ENCODE results near the gene PLAAT3.

The PLAAT3 gene

DNA sequence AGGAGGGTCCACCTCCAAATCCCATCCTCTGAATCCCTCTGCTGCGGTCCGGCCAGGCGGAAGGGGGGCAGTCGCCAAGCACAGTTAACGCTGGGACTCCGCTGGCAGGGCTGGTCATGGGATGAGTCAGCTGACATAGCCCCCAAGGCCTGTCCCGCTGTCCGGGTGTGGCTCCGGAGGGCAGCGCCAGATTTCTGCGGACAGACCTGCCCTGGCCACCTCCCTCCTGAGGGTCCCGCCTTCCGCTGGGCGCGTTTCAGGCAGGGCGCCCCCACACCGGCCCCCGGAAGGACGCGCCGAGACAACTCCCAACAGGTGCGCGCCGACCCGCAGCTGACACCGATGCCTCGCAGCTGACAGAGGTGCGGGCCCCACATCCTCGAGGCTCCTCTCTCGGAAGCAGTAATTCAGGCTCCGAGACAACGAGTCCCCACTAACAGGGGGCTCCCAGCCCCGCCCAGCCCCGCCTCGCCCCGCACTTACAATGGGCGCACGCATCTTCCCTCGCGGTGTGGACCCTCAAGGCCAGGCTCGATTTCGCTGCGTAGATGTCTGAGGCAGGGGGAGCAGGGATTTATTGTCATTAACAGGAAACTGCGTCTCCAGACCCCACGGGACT, 607 bp downstream of the PLAAT3 start (continued):
- TF ChIP-seq GLIS2 (tag by site-specific recombination; IDR thresholded peaks at IDR 0.05) (peak; percentile 45; the same call in 1 of the 2 replicates), ZNF366 (tag by site-specific recombination; conservative IDR thresholded peaks at IDR 0.05) (no peak), ZEB2 (tag by site-specific recombination; IDR thresholded peaks at IDR 0.05) (no peak), SCRT1 (tag by site-specific recombination; IDR thresholded peaks at IDR 0.05; ENCODE audit: borderline replicate concordance) (peak; percentile 71), SP3 (tag by site-specific recombination; IDR thresholded peaks at IDR 0.05) (peak; percentile 62), ZBTB17 (tag by site-specific recombination; IDR thresholded peaks at IDR 0.05) (peak; percentile 63; the same call in 1 of the 2 replicates), ZFP69B (tag by site-specific recombination; IDR thresholded peaks at IDR 0.05) (peak; percentile 97)
- TF ChIP-seq, protein P1, sequence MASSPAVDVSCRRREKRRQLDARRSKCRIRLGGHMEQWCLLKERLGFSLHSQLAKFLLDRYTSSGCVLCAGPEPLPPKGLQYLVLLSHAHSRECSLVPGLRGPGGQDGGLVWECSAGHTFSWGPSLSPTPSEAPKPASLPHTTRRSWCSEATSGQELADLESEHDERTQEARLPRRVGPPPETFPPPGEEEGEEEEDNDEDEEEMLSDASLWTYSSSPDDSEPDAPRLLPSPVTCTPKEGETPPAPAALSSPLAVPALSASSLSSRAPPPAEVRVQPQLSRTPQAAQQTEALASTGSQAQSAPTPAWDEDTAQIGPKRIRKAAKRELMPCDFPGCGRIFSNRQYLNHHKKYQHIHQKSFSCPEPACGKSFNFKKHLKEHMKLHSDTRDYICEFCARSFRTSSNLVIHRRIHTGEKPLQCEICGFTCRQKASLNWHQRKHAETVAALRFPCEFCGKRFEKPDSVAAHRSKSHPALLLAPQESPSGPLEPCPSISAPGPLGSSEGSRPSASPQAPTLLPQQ (tag by site-specific recombination; IDR thresholded peaks at IDR 0.05), result peak; percentile 97
- TF ChIP-seq, protein P2, sequence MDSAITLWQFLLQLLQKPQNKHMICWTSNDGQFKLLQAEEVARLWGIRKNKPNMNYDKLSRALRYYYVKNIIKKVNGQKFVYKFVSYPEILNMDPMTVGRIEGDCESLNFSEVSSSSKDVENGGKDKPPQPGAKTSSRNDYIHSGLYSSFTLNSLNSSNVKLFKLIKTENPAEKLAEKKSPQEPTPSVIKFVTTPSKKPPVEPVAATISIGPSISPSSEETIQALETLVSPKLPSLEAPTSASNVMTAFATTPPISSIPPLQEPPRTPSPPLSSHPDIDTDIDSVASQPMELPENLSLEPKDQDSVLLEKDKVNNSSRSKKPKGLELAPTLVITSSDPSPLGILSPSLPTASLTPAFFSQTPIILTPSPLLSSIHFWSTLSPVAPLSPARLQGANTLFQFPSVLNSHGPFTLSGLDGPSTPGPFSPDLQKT (IDR thresholded peaks at IDR 0.05; ENCODE audit: borderline replicate concordance, low read depth, low read length), result no peak
- TF ChIP-seq, protein P3, sequence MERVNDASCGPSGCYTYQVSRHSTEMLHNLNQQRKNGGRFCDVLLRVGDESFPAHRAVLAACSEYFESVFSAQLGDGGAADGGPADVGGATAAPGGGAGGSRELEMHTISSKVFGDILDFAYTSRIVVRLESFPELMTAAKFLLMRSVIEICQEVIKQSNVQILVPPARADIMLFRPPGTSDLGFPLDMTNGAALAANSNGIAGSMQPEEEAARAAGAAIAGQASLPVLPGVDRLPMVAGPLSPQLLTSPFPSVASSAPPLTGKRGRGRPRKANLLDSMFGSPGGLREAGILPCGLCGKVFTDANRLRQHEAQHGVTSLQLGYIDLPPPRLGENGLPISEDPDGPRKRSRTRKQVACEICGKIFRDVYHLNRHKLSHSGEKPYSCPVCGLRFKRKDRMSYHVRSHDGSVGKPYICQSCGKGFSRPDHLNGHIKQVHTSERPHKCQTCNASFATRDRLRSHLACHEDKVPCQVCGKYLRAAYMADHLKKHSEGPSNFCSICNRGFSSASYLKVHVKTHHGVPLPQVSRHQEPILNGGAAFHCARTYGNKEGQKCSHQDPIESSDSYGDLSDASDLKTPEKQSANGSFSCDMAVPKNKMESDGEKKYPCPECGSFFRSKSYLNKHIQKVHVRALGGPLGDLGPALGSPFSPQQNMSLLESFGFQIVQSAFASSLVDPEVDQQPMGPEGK (tag by site-specific recombination; IDR thresholded peaks at IDR 0.05), result peak; percentile 84

DNA sequence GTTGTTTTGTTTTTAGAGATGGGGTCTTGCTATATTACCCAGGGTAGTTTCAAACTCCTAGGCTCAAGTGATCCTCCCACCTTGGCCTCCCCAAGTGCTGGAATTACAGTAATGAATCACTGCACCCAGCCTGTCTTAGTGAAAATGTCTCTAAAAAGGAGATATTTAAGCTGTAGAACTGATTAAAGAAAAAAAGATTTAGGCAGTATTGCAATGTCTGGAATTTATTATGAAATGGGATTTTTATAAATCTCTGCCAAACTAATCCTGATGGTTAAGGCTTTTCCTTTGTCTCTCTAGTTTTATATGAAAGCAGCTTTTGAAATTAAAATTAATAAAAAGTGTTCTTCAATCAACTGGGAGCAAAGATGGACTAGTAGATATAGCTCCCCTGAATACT, 2.1 kb downstream of the PLAAT3 start:
- no peak overlapping the region for H3K27ac ChIP-seq (ENCODE audit: extremely low read depth, low read depth, low read length)
- no peaks in the 10 kb centered on the region for H3K9me3 ChIP-seq (ENCODE audit: control insufficient read depth, insufficient read depth, low read depth, low read length)
- no peaks in the 10 kb centered on the region for H3K36me3 ChIP-seq (ENCODE audit: control insufficient read depth in 2 of 2, insufficient read depth in 1 of 2, low read length in 2 of 2)
- no peak overlapping the region for H3K4me3 ChIP-seq (ENCODE audit: low read depth, low read length)
- ChIA-PET POLR2A (no interaction called here), CTCF (interaction anchor here (0.7 kb wide), 1 partner anchor 57 kb away, joined by 3 read pairs; no protein-coding TSS in a partner anchor)
- H3K4me1 ChIP-seq (ENCODE audit: control insufficient read depth, insufficient read depth, low read length), result no peaks in the 10 kb centered on the region
- TF ChIP-seq SP2 (tag by site-specific recombination; IDR thresholded peaks at IDR 0.05), result no peak
- TF ChIP-seq ZNF24 (tag by site-specific recombination; IDR thresholded peaks at IDR 0.05), result no peak
- TF ChIP-seq ZSCAN23 (tag by site-specific recombination; IDR thresholded peaks at IDR 0.05), result no peak
- no peak for TF ChIP-seq ZNF157 (tag by site-specific recombination; IDR thresholded peaks at IDR 0.05)
- TF ChIP-seq ZNF121 (tag by site-specific recombination; IDR thresholded peaks at IDR 0.05), result no peak
- TF ChIP-seq ZNF423 (tag by site-specific recombination; IDR thresholded peaks at IDR 0.05), result no peak
- TF ChIP-seq ZNF501 (tag by site-specific recombination; IDR thresholded peaks at IDR 0.05), result no peak
- TF ChIP-seq YY2 (tag by site-specific recombination; IDR thresholded peaks at IDR 0.05), result no peak
- TF ChIP-seq ZBTB8A (tag by site-specific recombination; IDR thresholded peaks at IDR 0.05), result no peak
- TF ChIP-seq, protein P4, sequence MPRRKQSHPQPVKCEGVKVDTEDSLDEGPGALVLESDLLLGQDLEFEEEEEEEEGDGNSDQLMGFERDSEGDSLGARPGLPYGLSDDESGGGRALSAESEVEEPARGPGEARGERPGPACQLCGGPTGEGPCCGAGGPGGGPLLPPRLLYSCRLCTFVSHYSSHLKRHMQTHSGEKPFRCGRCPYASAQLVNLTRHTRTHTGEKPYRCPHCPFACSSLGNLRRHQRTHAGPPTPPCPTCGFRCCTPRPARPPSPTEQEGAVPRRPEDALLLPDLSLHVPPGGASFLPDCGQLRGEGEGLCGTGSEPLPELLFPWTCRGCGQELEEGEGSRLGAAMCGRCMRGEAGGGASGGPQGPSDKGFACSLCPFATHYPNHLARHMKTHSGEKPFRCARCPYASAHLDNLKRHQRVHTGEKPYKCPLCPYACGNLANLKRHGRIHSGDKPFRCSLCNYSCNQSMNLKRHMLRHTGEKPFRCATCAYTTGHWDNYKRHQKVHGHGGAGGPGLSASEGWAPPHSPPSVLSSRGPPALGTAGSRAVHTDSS (tag by site-specific recombination; IDR thresholded peaks at IDR 0.05), result no peak
- TF ChIP-seq, protein P5, sequence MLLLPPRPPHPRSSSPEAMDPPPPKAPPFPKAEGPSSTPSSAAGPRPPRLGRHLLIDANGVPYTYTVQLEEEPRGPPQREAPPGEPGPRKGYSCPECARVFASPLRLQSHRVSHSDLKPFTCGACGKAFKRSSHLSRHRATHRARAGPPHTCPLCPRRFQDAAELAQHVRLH (tag by site-specific recombination; IDR thresholded peaks at IDR 0.05), result no peak
- TF ChIP-seq, protein P6, sequence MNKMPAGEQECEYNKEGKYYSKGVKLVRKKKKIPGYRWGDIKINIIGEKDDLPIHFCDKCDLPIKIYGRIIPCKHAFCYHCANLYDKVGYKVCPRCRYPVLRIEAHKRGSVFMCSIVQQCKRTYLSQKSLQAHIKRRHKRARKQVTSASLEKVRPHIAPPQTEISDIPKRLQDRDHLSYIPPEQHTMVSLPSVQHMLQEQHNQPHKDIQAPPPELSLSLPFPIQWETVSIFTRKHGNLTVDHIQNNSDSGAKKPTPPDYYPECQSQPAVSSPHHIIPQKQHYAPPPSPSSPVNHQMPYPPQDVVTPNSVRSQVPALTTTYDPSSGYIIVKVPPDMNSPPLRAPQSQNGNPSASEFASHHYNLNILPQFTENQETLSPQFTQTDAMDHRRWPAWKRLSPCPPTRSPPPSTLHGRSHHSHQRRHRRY (tag by site-specific recombination; IDR thresholded peaks at IDR 0.05), result no peak
- no peak for TF ChIP-seq ZNF626 (tag by site-specific recombination; IDR thresholded peaks at IDR 0.05)
- TF ChIP-seq, protein P7, sequence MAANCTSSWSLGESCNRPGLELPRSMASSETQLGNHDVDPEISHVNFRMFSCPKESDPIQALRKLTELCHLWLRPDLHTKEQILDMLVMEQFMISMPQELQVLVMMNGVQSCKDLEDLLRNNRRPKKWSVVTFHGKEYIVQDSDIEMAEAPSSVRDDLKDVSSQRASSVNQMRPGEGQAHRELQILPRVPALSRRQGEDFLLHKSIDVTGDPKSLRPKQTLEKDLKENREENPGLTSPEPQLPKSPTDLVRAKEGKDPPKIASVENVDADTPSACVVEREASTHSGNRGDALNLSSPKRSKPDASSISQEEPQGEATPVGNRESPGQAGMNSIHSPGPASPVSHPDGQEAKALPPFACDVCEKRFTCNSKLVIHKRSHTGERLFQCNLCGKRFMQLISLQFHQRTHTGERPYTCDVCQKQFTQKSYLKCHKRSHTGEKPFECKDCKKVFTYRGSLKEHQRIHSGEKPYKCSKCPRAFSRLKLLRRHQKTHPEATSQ (tag by site-specific recombination; IDR thresholded peaks at IDR 0.05), result no peak
- no peak for TF ChIP-seq ZNF600 (tag by site-specific recombination; IDR thresholded peaks at IDR 0.05)
- TF ChIP-seq, protein P8, sequence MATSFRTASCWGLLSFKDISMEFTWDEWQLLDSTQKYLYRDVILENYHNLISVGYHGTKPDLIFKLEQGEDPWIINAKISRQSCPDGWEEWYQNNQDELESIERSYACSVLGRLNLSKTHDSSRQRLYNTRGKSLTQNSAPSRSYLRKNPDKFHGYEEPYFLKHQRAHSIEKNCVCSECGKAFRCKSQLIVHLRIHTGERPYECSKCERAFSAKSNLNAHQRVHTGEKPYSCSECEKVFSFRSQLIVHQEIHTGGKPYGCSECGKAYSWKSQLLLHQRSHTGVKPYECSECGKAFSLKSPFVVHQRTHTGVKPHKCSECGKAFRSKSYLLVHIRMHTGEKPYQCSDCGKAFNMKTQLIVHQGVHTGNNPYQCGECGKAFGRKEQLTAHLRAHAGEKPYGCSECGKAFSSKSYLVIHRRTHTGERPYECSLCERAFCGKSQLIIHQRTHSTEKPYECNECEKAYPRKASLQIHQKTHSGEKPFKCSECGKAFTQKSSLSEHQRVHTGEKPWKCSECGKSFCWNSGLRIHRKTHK (tag by site-specific recombination; IDR thresholded peaks at IDR 0.05), result no peak
- no peak for TF ChIP-seq ZNF155 (tag by site-specific recombination; IDR thresholded peaks at IDR 0.05)
